Ovary (tissue), 3 donors: ENCODE measurements around the gene TBC1D32.

Experiments
- EP300 ChIP-seq: sonication (generic); formaldehyde crosslinking; IDR thresholded peaks from one replicate; pipeline ENCODE4 v1.6.1; 2017; ENCODE audit warnings: antibody characterized with exemption
- POLR2A ChIP-seq: fragments of 450-650 bp; IDR thresholded peaks from one replicate; pipeline ENCODE4 v1.6.1; 2017; ENCODE audit warnings: antibody characterized with exemption, mild to moderate bottlenecking, moderate library complexity
- TF ChIP-seq, protein P1 (sequence below), 3 donors: fragments of 450-650 bp in 2 of 3; fragments of 200-600 bp in 1 of 3; IDR thresholded peaks; one replicate each; pipeline versions ENCODE4 v1.5.1 to v1.8.0; 2016 to 2022; ENCODE audit warnings: antibody characterized with exemption in 3 of 3, mild to moderate bottlenecking in 1 of 3
- donor health status: DM: no; HTN: no; CAD: no.

DNA sequence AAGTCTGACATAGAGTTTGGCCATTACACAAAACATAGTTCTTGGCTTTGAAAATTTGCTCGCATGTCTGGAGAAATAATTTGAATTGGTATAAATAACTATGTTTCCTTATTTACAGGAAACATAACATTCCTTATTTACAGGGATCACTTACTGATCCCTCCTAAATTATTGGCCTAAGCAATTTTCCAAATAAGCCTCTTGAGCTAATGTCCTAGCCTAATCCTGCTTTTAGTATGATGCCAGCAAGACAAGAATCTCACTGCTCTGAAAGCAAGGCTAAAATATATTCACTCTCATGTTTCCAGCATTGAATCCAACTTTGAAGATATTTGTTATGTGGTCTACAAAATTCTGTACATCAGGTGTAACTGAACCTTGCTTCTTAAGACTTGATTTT, 4.1 kb upstream of the TBC1D32 start:
- TF ChIP-seq POLR2A (no peak), EP300 (no peak)
- TF ChIP-seq, protein P1, sequence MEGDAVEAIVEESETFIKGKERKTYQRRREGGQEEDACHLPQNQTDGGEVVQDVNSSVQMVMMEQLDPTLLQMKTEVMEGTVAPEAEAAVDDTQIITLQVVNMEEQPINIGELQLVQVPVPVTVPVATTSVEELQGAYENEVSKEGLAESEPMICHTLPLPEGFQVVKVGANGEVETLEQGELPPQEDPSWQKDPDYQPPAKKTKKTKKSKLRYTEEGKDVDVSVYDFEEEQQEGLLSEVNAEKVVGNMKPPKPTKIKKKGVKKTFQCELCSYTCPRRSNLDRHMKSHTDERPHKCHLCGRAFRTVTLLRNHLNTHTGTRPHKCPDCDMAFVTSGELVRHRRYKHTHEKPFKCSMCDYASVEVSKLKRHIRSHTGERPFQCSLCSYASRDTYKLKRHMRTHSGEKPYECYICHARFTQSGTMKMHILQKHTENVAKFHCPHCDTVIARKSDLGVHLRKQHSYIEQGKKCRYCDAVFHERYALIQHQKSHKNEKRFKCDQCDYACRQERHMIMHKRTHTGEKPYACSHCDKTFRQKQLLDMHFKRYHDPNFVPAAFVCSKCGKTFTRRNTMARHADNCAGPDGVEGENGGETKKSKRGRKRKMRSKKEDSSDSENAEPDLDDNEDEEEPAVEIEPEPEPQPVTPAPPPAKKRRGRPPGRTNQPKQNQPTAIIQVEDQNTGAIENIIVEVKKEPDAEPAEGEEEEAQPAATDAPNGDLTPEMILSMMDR (IDR thresholded peaks at IDR 0.05), result no peak
